Stimulated activated CD4-positive, alpha-beta T cell treated with anti-CD3 and anti-CD28 coated beads, TNF-alpha, amount 100 ng/mL, for 4 hours (primary cell): ENCODE results near the gene BTN3A1.

Experiments used
- DNase-seq, 3 experiments: peaks; one replicate each; pipeline ENCODE4 v3.0.0-alpha.2; 2020; ENCODE audit warnings: low read depth in 3 of 3

The BTN3A1 gene

GRCh38 chr6:26379292-26379691, 22.8 kb upstream of the BTN3A1 start:
- DNase-seq, result no peak

GRCh38 chr6:26379740-26380139, 22.3 kb upstream of the BTN3A1 start:
- DNase-seq, result no peak

GRCh38 chr6:26380256-26380655, 21.8 kb upstream of the BTN3A1 start:
- DNase-seq, result no peak

GRCh38 chr6:26382121-26382520, 20.0 kb upstream of the BTN3A1 start:
- DNase-seq, result no peak

- DNase-seq, result no peak
These were observed 18.3 kb upstream of the BTN3A1 start for GRCh38 chr6:26383624-26384417.

GRCh38 chr6:26385734-26386125, 16.3 kb upstream of the BTN3A1 start:
- DNase-seq, result no peak

GRCh38 chr6:26387565-26387964, 14.5 kb upstream of the BTN3A1 start:
- DNase-seq, result no peak

- DNase-seq, result no peak
These were observed 14.1 kb upstream of the BTN3A1 start for GRCh38 chr6:26388014-26388413.

- no peak for DNase-seq
These were observed 13.6 kb upstream of the BTN3A1 start for GRCh38 chr6:26388441-26388840.

GRCh38 chr6:26389349-26389894, 12.7 kb upstream of the BTN3A1 start:
- DNase-seq, result no peak

GRCh38 chr6:26390531-26390930, 11.5 kb upstream of the BTN3A1 start:
- no peak for DNase-seq

- DNase-seq, result no peak
These were observed 9.0 kb upstream of the BTN3A1 start for GRCh38 chr6:26392932-26393636.

GRCh38 chr6:26394289-26394688, 7.8 kb upstream of the BTN3A1 start:
- DNase-seq, result no peak

- no peak for DNase-seq
These were observed 3.5 kb upstream of the BTN3A1 start for GRCh38 chr6:26398555-26398954.

GRCh38 chr6:26400626-26401025, 1.4 kb upstream of the BTN3A1 start:
- no peak for DNase-seq

- DNase-seq, result no peak
These were observed 587 bp upstream of the BTN3A1 start for GRCh38 chr6:26401389-26401986.

GRCh38 chr6:26403893-26404292, 1.8 kb downstream of the BTN3A1 start:
- no peak for DNase-seq

GRCh38 chr6:26404546-26404945, 2.5 kb downstream of the BTN3A1 start:
- no peak for DNase-seq

- no peak for DNase-seq
These were observed 7.0 kb downstream of the BTN3A1 start for GRCh38 chr6:26408828-26409730.

- no peak for DNase-seq
These were observed 9.7 kb downstream of the BTN3A1 start for GRCh38 chr6:26411751-26412150.

- DNase-seq, result no peak
These were observed 10.2 kb downstream of the BTN3A1 start for GRCh38 chr6:26412228-26412627.

GRCh38 chr6:26412954-26413353, 10.9 kb downstream of the BTN3A1 start:
- no peak for DNase-seq
